GM06990 (cell line): Measurements from ENCODE around the gene SSBP2.
A peak's percentile ranks its signal among the peaks of the same experiment; 100 is the strongest.

Source experiments
- DNase-seq: peaks from one replicate; pipeline ENCODE4 v3.0.0-alpha.2; 2011; ENCODE audit not compliant: insufficient read length; ENCODE audit errors: extremely low read depth
- H3K27me3 ChIP-seq: replicated peaks from 2 replicates; pipeline ENCODE4 v1.6.0; 2011; ENCODE audit warnings: low read length; ENCODE audit not compliant: control insufficient read depth, insufficient read depth
- H3K36me3 ChIP-seq: 2 replicates; pipeline ENCODE4 v1.5.1; 2011; ENCODE audit warnings: low read length; ENCODE audit not compliant: control insufficient read depth, insufficient read depth
- H3K4me3 ChIP-seq: replicated peaks from 2 replicates; pipeline ENCODE4 v1.5.1; 2011; ENCODE audit warnings: low read depth, mild to moderate bottlenecking, control low read depth, low read length
- CTCF ChIP-seq: IDR thresholded peaks from 2 replicates; pipeline ENCODE4 v1.5.1; 2011; ENCODE audit warnings: low read length, control low read depth, mild to moderate bottlenecking, inconsistent platforms; ENCODE audit not compliant: insufficient read depth, poor library complexity, severe bottlenecking

The SSBP2 gene

GRCh38 chr5:81525690-81526089, 225.2 kb downstream of the SSBP2 start:
- no peak for DNase-seq
- no peak for TF ChIP-seq CTCF
- Histone ChIP-seq H3K4me3 (no peak overlapping the region), H3K36me3 (no peaks in the 10 kb centered on the region), H3K27me3 (no peaks in the 10 kb centered on the region)

GRCh38 chr5:81524015-81524414, 226.9 kb downstream of the SSBP2 start:
- H3K36me3 ChIP-seq, result no peaks in the 10 kb centered on the region
- H3K4me3 ChIP-seq, result no peak overlapping the region
- no peaks in the 10 kb centered on the region for H3K27me3 ChIP-seq
- TF ChIP-seq CTCF, result no peak
- DNase-seq, result no peak

GRCh38 chr5:81522571-81522970, 228.3 kb downstream of the SSBP2 start:
- Histone ChIP-seq H3K4me3 (no peak overlapping the region), H3K27me3 (no peaks in the 10 kb centered on the region), H3K36me3 (no peaks in the 10 kb centered on the region)
- TF ChIP-seq CTCF, result no peak
- DNase-seq, result no peak

GRCh38 chr5:81520769-81521168, 230.1 kb downstream of the SSBP2 start:
- H3K4me3 ChIP-seq, result no peak overlapping the region
- no peak for TF ChIP-seq CTCF
- no peaks in the 10 kb centered on the region for H3K36me3 ChIP-seq
- DNase-seq, result no peak
- no peaks in the 10 kb centered on the region for H3K27me3 ChIP-seq

- DNase-seq, result peak; percentile 11
- Histone ChIP-seq H3K27me3 (no peaks in the 10 kb centered on the region), H3K4me3 (no peak overlapping the region), H3K36me3 (no peaks in the 10 kb centered on the region)
- no peak for TF ChIP-seq CTCF
Measured at GRCh38 chr5:81519217-81519905, 231.5 kb downstream of the SSBP2 start.

GRCh38 chr5:81517462-81517861, 233.4 kb downstream of the SSBP2 start:
- H3K36me3 ChIP-seq, result no peaks in the 10 kb centered on the region
- H3K4me3 ChIP-seq, result no peak overlapping the region
- DNase-seq, result no peak
- TF ChIP-seq CTCF, result no peak
- no peaks in the 10 kb centered on the region for H3K27me3 ChIP-seq
